ENCODE results near the gene CLDN8.

GRCh38 chr21:30186242-30186641 lies 29.7 kb downstream of the CLDN8 start:
- no peak for TF ChIP-seq CTCF (IDR thresholded peaks at IDR 0.05; ENCODE audit: low read depth, low read length, poor library complexity, severe bottlenecking)
- no peak for TF ChIP-seq EZH2phosphoT487 (IDR thresholded peaks at IDR 0.05; ENCODE audit: borderline replicate concordance, low read length)

Measured in DOHH2 (cell line).